MM.1S (cell line): ENCODE measurements around the gene GLIPR2.

Source experiments
- DNase-seq: peaks from one replicate; pipeline ENCODE4 v3.0.0-alpha.2; 2015
- H2AFZ ChIP-seq: fragments of 300-600 bp; sonication (generic); 2 replicates; pipeline ENCODE4 v1.6.0; 2016; ENCODE audit warnings: antibody characterized with exemption, low read length
- H3F3A ChIP-seq: fragments of 300-600 bp; sonication (generic); 2 replicates; pipeline ENCODE4 v1.6.1; 2016; ENCODE audit warnings: mild to moderate bottlenecking, antibody characterized with exemption, low read length, moderate library complexity, mixed read lengths; ENCODE audit not compliant: insufficient read depth
- H3K27ac ChIP-seq: fragments of 300-600 bp; sonication (generic); 2 replicates; pipeline ENCODE4 v1.5.1; 2016; ENCODE audit warnings: mild to moderate bottlenecking, low read length
- H3K27me3 ChIP-seq: fragments of 300-600 bp; sonication (generic); replicated peaks from 2 replicates; pipeline ENCODE4 v1.6.0; 2016; ENCODE audit warnings: low read length; ENCODE audit not compliant: insufficient read depth
- H3K36me3 ChIP-seq: fragments of 300-600 bp; sonication (generic); replicated peaks from 2 replicates; pipeline ENCODE4 v1.6.1; 2016; ENCODE audit warnings: mild to moderate bottlenecking, low read length, mixed read lengths; ENCODE audit not compliant: insufficient read depth
- H3K4me1 ChIP-seq: fragments of 300-600 bp; sonication (generic); 2 replicates; pipeline ENCODE4 v1.6.1; 2016; ENCODE audit warnings: low read length, mixed read lengths
- H3K4me2 ChIP-seq: fragments of 300-600 bp; sonication (generic); 2 replicates; pipeline ENCODE4 v1.6.0; 2016; ENCODE audit warnings: low read depth, low read length
- H3K4me3 ChIP-seq: fragments of 300-600 bp; sonication (generic); 2 replicates; pipeline ENCODE4 v1.5.1; 2016; ENCODE audit warnings: low read length, mixed read lengths
- H3K79me2 ChIP-seq: fragments of 300-600 bp; sonication (generic); 2 replicates; pipeline ENCODE4 v1.6.1; 2016; ENCODE audit warnings: mixed run types, low read length, mixed read lengths
- H3K9ac ChIP-seq: fragments of 300-600 bp; sonication (generic); 2 replicates; pipeline ENCODE4 v1.6.1; 2016; ENCODE audit warnings: low read length, mixed read lengths
- H3K9me2 ChIP-seq: fragments of 300-600 bp; sonication (generic); replicated peaks from 2 replicates; pipeline ENCODE4 v1.6.1; 2016; ENCODE audit warnings: mild to moderate bottlenecking, low read length, mixed read lengths; ENCODE audit not compliant: insufficient read depth
- H3K9me3 ChIP-seq: fragments of 300-600 bp; sonication (generic); replicated peaks from 2 replicates; pipeline ENCODE4 v1.6.1; 2016; ENCODE audit warnings: mild to moderate bottlenecking, low read length, mixed read lengths; ENCODE audit not compliant: insufficient read depth
- H4K20me1 ChIP-seq: fragments of 300-600 bp; sonication (generic); 2 replicates; pipeline ENCODE4 v1.6.1; 2016; ENCODE audit warnings: mild to moderate bottlenecking, low read length, moderate library complexity, mixed read lengths; ENCODE audit not compliant: insufficient read depth
- EZH2 ChIP-seq: fragments of 300-600 bp; sonication (generic); optimal IDR thresholded peaks from 2 replicates; pipeline ENCODE3; 2017; ENCODE audit warnings: low read depth, mild to moderate bottlenecking, antibody characterized with exemption, low read length, mixed read lengths
- EZH2phosphoT487 ChIP-seq: fragments of 300-600 bp; sonication (generic); IDR thresholded peaks from 2 replicates; pipeline ENCODE4 v1.6.1; 2018; ENCODE audit warnings: antibody characterized with exemption, low read length
- TF ChIP-seq, protein P1 (sequence below): fragments of 300-600 bp; sonication (generic); IDR thresholded peaks from 2 replicates; pipeline ENCODE4 v1.5.1; 2016; ENCODE audit warnings: antibody characterized with exemption, low read length, mixed read lengths

Gene GLIPR2

DNA sequence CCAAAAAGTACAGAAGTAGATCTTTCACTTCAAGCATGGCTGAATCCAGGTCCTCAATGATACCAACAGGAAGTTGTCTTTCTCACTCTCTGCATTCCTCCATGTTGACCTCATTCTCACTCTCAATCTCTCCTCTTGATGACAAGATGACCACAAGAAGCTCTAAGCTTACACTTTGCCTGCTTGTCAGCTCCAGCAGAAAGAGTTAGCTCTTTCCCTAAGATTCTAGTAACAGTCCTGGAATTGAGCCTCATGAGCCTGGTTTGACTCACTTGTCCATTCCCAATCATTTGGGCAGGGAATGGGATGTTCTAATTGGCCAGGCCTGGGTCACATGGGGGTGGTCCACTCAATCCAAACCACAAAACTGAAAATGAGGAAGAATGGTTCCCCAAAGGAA, 50.9 kb downstream of the GLIPR2 start:
- Histone ChIP-seq H2AFZ (no peak overlapping the region), H3K79me2 (peaks cover 17% of the 10 kb centered on the region), H3K4me2 (no peak overlapping the region), H3K36me3 (no peaks in the 10 kb centered on the region), H3K27ac (no peak overlapping the region), H3K9me2 (no peaks in the 10 kb centered on the region), H3K4me3 (no peak overlapping the region), H3F3A (no peaks in the 10 kb centered on the region), H3K4me1 (peaks cover 18% of the 10 kb centered on the region), H4K20me1 (peaks cover 7% of the 10 kb centered on the region), H3K27me3 (no peaks in the 10 kb centered on the region), H3K9ac (no peak overlapping the region), H3K9me3 (no peaks in the 10 kb centered on the region)
- DNase-seq: peak; percentile 31
- TF ChIP-seq, protein P1, sequence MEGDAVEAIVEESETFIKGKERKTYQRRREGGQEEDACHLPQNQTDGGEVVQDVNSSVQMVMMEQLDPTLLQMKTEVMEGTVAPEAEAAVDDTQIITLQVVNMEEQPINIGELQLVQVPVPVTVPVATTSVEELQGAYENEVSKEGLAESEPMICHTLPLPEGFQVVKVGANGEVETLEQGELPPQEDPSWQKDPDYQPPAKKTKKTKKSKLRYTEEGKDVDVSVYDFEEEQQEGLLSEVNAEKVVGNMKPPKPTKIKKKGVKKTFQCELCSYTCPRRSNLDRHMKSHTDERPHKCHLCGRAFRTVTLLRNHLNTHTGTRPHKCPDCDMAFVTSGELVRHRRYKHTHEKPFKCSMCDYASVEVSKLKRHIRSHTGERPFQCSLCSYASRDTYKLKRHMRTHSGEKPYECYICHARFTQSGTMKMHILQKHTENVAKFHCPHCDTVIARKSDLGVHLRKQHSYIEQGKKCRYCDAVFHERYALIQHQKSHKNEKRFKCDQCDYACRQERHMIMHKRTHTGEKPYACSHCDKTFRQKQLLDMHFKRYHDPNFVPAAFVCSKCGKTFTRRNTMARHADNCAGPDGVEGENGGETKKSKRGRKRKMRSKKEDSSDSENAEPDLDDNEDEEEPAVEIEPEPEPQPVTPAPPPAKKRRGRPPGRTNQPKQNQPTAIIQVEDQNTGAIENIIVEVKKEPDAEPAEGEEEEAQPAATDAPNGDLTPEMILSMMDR: no peak
- TF ChIP-seq EZH2 (no peak), EZH2phosphoT487 (no peak)

DNA sequence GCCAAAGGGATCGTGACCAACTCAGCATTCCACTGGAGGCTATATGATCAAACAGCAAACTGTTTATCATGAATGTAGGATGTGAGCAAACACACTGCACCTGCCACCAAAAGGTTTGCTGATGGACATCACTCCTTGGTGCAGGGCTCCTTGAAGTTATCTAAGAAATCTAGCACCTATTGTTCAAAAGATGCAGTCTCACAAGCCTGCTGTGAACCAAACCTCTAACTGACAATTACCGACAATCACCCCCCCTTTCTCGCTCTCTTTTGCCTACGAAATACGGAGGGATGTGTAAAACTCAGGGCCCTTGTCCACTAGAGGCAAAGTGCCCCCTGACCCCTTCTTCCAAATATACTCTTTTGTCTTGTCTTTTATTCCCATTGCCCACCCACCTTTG, 51.7 kb downstream of the GLIPR2 start:
- H3K27me3 ChIP-seq: no peaks in the 10 kb centered on the region
- no peaks in the 10 kb centered on the region for H3K9me3 ChIP-seq
- no peak for TF ChIP-seq EZH2phosphoT487
- TF ChIP-seq, protein P1: no peak
- H3K36me3 ChIP-seq: no peaks in the 10 kb centered on the region
- H2AFZ ChIP-seq: no peak overlapping the region
- DNase-seq: no peak
- H3K9me2 ChIP-seq: no peaks in the 10 kb centered on the region
- H3K9ac ChIP-seq: no peak overlapping the region
- peaks cover 15% of the 10 kb centered on the region for H4K20me1 ChIP-seq
- peaks cover 25% of the 10 kb centered on the region for H3K79me2 ChIP-seq
- H3K4me1 ChIP-seq: peaks cover 26% of the 10 kb centered on the region
- no peaks in the 10 kb centered on the region for H3F3A ChIP-seq
- H3K4me2 ChIP-seq: no peak overlapping the region
- no peak overlapping the region for H3K27ac ChIP-seq
- no peak overlapping the region for H3K4me3 ChIP-seq

DNA sequence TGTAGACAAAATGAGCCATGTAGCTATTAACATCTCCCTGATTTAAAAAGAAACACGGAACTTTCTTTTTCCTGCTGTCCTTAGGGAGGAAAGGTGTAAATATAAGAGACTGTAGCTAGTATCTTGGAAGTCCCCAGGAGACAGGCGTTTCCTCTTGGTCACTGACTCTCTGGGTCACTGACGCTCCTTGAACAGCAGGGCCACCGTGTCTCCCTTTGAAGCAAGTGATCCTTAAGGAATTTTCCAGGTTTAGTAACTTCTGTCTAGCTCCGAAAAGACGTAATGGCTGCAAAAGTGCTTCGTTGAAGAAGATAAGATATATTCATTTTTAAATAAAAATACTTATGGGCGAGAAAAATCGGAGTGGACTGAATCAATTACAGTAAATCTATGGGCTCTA, 53.4 kb downstream of the GLIPR2 start:
- Histone ChIP-seq H3K79me2 (peaks cover 43% of the 10 kb centered on the region), H3K4me3 (peak overlapping the region; percentile 95), H3K4me2 (peak overlapping the region; percentile 90), H3K27me3 (no peaks in the 10 kb centered on the region), H3K36me3 (no peaks in the 10 kb centered on the region), H3K9me3 (no peaks in the 10 kb centered on the region), H3K27ac (peak overlapping the region; percentile 64; the same call in 1 of the 2 replicates), H3K9me2 (no peaks in the 10 kb centered on the region), H4K20me1 (peaks cover 31% of the 10 kb centered on the region), H3F3A (no peaks in the 10 kb centered on the region), H3K4me1 (peaks cover 31% of the 10 kb centered on the region), H2AFZ (peak overlapping the region; percentile 95; the same call in 1 of the 2 replicates), H3K9ac (peak overlapping the region; percentile 89)
- TF ChIP-seq, protein P1: no peak
- TF ChIP-seq EZH2 (no peak), EZH2phosphoT487 (no peak)
- DNase-seq: peak; percentile 10
